A673 (cell line): Measurements from ENCODE around the gene MACROD1. TPM values are rescaled to one million over a fixed set of nuclear protein-coding genes. Genes with fewer than 3 reads are reported as not detected.
A peak's percentile ranks its signal among the peaks of the same experiment; 100 is the strongest.

Experiments used
- BruUV-seq: library from RNA; stranded (reverse); fragments of 400-500 nt; replicated peaks from 2 replicates; lab custom pipeline; 2021; lab: Mats Ljungman, UMichigan
- CTCF ChIA-PET: fragments of 300-600 bp; sonication (Branson Sonifier 250); formaldehyde crosslinking; loops from one replicate; lab custom pipeline; 2022; ENCODE audit warnings: antibody characterized with exemption; lab: Charles Lee
- POLR2A ChIA-PET: fragments of 300-600 bp; sonication (Branson Sonifier 250); formaldehyde crosslinking; loops from one replicate; lab custom pipeline; 2022; ENCODE audit warnings: antibody characterized with exemption; ENCODE audit not compliant: low non-redundant PET; lab: Charles Lee
- DNase-seq: peaks from one replicate; pipeline ENCODE4 v3.0.0-alpha.2; 2015; ENCODE audit warnings: low spot score
- H3K27ac ChIP-seq: fragments of 200-600 bp; sonication (generic); 2 replicates; pipeline ENCODE4 v1.5.1; 2016; ENCODE audit warnings: mixed run types, low read depth, mild to moderate bottlenecking, mixed read lengths, antibody characterized with exemption, low read length; ENCODE audit not compliant: poor library complexity, severe bottlenecking
- H3K27me3 ChIP-seq: fragments of 200-600 bp; sonication (generic); replicated peaks from 2 replicates; pipeline ENCODE4 v1.6.1; 2017; ENCODE audit warnings: mixed run types, low read depth, mild to moderate bottlenecking, mixed read lengths, antibody characterized with exemption, low read length; ENCODE audit not compliant: insufficient read depth, poor library complexity
- H3K36me3 ChIP-seq: fragments of 200-600 bp; sonication (generic); 2 replicates; pipeline ENCODE4 v1.6.1; 2016; ENCODE audit warnings: mixed run types, mild to moderate bottlenecking, mixed read lengths, antibody characterized with exemption, low read length; ENCODE audit not compliant: insufficient read depth, poor library complexity, severe bottlenecking
- H3K4me1 ChIP-seq: fragments of 200-600 bp; sonication (generic); 2 replicates; pipeline ENCODE4 v1.6.1; 2017; ENCODE audit warnings: mixed run types, mild to moderate bottlenecking, mixed read lengths, antibody characterized with exemption, low read length; ENCODE audit not compliant: insufficient read depth, poor library complexity, severe bottlenecking
- H3K4me3 ChIP-seq: fragments of 200-600 bp; sonication (generic); 2 replicates; pipeline ENCODE4 v1.5.1; 2016; ENCODE audit warnings: low read depth, mixed run types, mild to moderate bottlenecking, mixed read lengths, low read length; ENCODE audit not compliant: poor library complexity, severe bottlenecking
- H3K9me3 ChIP-seq: fragments of 200-600 bp; sonication (generic); 2 replicates; pipeline ENCODE4 v1.6.1; 2016; ENCODE audit warnings: mixed run types, low read depth, mild to moderate bottlenecking, mixed read lengths, antibody characterized with exemption, low read length; ENCODE audit not compliant: poor library complexity, severe bottlenecking
- EZH2 ChIP-seq: fragments of 200-600 bp; sonication (generic); IDR thresholded peaks from 2 replicates; pipeline ENCODE4 v1.6.1; 2017; ENCODE audit warnings: borderline replicate concordance, low read depth, mild to moderate bottlenecking, mixed read lengths, antibody characterized with exemption, low read length; ENCODE audit not compliant: poor library complexity, severe bottlenecking
- intact Hi-C: fragments of 100-400 bp; cut with micrococcal nuclease; formaldehyde crosslinking; loops from one replicate; pipeline ENCODE4 v1.10.0; 2022; ENCODE audit not compliant: unreplicated experiment
- total RNA-seq: library from RNA; stranded (reverse); gene quantifications from 2 replicates; pipeline ENCODE4 v1.2.3, GENCODE V29; 2021
- TF ChIP-seq, protein P1 (sequence below): fragments of 300-800, 200-600 bp; sonication (generic); conservative IDR thresholded peaks from 2 replicates; pipeline ENCODE4 v1.5.1; 2017; ENCODE audit warnings: low read depth, mild to moderate bottlenecking, antibody characterized with exemption, low read length, moderate library complexity, mixed read lengths

MACROD1 gene
- total RNA-seq, 1 experiment from 2014 or later = 28.7 TPM

DNA sequence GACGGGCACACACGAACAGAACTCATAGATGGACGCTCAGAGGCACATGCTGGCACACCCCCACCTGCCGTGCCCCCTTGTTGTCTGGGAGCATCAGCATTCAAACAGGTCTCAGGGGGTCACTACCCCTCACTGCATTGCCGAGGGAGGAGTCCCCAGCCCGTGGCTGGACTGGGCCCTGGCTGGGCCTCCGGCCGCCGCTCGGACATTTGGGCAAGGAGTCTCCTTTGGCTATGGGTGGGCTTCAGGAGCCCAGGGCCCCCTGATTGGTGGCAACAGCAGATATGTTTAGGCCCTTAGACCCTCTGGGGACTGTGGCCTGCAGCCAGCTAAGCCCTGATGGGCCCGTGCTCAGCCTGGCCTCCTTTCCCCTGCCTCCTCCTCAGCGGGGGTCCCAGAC lies 88.3 kb downstream of the MACROD1 start:
- no peaks in the 10 kb centered on the region for H3K27me3 ChIP-seq
- H3K36me3 ChIP-seq = no peaks in the 10 kb centered on the region
- CTCF ChIA-PET = interaction anchor here (0.5 kb wide), 1 partner anchor 133 kb away, joined by 4 read pairs; no protein-coding TSS in a partner anchor
- no TSS peak for BruUV-seq
- no peaks in the 10 kb centered on the region for H3K9me3 ChIP-seq
- H3K4me1 ChIP-seq = peaks cover 48% of the 10 kb centered on the region
- TF ChIP-seq, protein P1, sequence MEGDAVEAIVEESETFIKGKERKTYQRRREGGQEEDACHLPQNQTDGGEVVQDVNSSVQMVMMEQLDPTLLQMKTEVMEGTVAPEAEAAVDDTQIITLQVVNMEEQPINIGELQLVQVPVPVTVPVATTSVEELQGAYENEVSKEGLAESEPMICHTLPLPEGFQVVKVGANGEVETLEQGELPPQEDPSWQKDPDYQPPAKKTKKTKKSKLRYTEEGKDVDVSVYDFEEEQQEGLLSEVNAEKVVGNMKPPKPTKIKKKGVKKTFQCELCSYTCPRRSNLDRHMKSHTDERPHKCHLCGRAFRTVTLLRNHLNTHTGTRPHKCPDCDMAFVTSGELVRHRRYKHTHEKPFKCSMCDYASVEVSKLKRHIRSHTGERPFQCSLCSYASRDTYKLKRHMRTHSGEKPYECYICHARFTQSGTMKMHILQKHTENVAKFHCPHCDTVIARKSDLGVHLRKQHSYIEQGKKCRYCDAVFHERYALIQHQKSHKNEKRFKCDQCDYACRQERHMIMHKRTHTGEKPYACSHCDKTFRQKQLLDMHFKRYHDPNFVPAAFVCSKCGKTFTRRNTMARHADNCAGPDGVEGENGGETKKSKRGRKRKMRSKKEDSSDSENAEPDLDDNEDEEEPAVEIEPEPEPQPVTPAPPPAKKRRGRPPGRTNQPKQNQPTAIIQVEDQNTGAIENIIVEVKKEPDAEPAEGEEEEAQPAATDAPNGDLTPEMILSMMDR = no peak
- intact Hi-C loops = no loop called here
- no peak overlapping the region for H3K4me3 ChIP-seq
- POLR2A ChIA-PET = interaction anchor here (0.5 kb wide), 1 partner anchor 36 kb away, joined by 20 read pairs; no protein-coding TSS in a partner anchor
- no peak for DNase-seq
- peak overlapping the region; percentile 67 for H3K27ac ChIP-seq

DNA sequence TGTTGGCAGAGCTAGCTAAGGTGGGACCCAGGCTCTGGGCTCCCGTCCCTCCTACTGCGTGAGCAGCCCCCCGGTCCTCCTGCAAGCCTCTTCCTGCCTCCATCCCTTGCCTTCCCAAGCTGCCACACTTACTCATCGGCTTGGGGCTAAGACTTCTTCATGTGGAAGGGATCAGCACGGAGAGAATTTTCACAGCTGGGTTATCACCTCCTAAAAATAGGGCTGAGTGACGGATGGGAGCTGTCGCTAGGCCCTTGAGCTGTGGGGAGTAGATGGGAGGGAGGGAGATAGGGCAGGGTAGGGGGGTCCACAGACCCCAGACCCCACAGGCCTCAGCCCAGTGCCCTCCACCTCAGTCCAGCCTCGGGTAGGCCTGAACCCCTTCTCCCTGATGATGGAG lies 89.2 kb downstream of the MACROD1 start:
- BruUV-seq = no TSS peak
- Histone ChIP-seq H3K4me3 (no peak overlapping the region), H3K27ac (no peak overlapping the region), H3K9me3 (no peaks in the 10 kb centered on the region), H3K4me1 (peaks cover 48% of the 10 kb centered on the region), H3K36me3 (no peaks in the 10 kb centered on the region), H3K27me3 (no peaks in the 10 kb centered on the region)
- no peak for TF ChIP-seq EZH2
- TF ChIP-seq, protein P1 = no peak
- ChIA-PET POLR2A (interaction anchor here (0.6 kb wide), 1 partner anchor 109 kb away, joined by 5 read pairs; the partner anchor contains the start of gene STIP1), CTCF (no interaction called here)
- no peak for DNase-seq
- intact Hi-C loops = no loop called here

DNA sequence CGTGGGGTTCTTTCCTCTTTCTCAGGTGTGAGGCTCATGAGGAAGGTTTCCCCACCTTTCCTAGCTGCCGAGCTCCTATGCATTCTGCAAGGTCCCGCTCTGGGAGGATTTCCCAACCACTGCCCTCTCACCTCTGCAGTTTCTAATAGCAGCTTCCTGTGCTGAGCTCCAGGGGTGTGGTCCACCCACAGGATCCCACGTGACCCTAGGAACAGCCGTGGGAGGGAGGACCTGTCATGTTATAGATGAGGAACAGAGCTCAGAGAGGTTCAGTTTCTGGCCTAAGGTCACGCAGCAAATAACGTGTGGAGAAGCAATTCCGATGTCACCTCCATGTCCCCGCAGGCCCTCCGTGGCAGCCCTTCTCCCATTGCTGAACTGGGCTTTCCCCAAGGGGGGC lies 91.7 kb downstream of the MACROD1 start:
- no TSS peak for BruUV-seq
- Histone ChIP-seq H3K27ac (no peak overlapping the region), H3K9me3 (no peaks in the 10 kb centered on the region), H3K36me3 (no peaks in the 10 kb centered on the region), H3K4me1 (peaks cover 61% of the 10 kb centered on the region), H3K27me3 (no peaks in the 10 kb centered on the region), H3K4me3 (no peak overlapping the region)
- intact Hi-C loops = no loop called here
- no peak for TF ChIP-seq EZH2
- TF ChIP-seq, protein P1 = no peak
- ChIA-PET CTCF (interaction anchor here (0.5 kb wide), 1 partner anchor 26 kb away, joined by 6 read pairs; no protein-coding TSS in a partner anchor), POLR2A (no interaction called here)
- DNase-seq = no peak
